ENCODE results near the gene VIPR2. TPM values are rescaled to one million over a fixed set of nuclear protein-coding genes. Genes with fewer than 3 reads are reported as not detected.

The VIPR2 gene
- total RNA-seq, 1 experiment from 2014 or later, result not detected

DNA sequence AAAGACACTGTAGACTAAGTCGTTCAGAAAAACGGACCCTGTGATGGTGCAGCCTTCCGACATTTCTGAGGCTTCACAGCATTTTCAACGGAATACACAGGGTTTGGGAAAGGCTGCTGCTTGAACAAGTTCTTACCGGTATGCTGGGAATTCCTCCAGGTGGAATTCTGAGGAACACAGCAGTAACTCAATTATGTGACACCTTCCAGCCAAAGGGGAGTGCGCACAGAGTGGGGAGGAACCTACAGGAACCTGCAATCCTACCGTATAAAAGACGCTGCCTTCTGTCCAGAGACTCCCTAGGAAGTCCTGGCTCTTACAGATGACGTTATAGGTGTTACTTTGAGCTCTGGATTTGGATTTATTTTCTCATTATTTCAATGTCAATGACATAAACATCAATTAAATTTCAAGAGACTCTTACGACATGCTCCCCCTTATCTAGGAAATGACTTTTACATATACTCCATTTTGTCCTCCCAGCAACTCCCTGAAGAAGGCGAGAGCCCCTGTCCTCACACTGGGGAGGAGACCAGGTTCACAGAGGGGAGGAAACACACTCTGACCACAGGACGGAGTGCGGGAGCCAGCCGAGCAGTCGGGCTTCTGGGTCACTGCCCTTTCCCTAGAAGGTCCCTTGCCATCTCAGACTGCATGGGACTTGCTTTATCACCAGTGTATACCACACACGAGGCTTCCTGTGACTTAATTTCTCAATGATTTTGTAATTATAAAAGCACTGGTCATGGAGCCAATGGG is 27.9 kb downstream of the VIPR2 start:
- H3K9me3 ChIP-seq (ENCODE audit: insufficient read depth, low read depth), result no peaks in the 10 kb centered on the region
- peaks cover 100% of the 10 kb centered on the region for H3K27me3 ChIP-seq (ENCODE audit: insufficient read depth, low read depth)
- no peaks in the 10 kb centered on the region for H3F3A ChIP-seq (ENCODE audit: insufficient read depth, low read depth)
- TF ChIP-seq EZH2 (IDR thresholded peaks at IDR 0.05; ENCODE audit: low read depth), result no peak
- no peak for TF ChIP-seq CTCF (conservative IDR thresholded peaks at IDR 0.05)
- H2AFZ ChIP-seq, result no peak overlapping the region
- H3K4me3 ChIP-seq, result no peak overlapping the region
- intact Hi-C loops (cut with micrococcal nuclease; ENCODE audit: unreplicated experiment), result no loop called here
- no peak for DNase-seq
- H3K9me2 ChIP-seq (ENCODE audit: insufficient read depth), result no peaks in the 10 kb centered on the region
- CTCF ChIA-PET, result no interaction called here
- no peak overlapping the region for H3K4me2 ChIP-seq
- H3K36me3 ChIP-seq (ENCODE audit: low read depth), result no peaks in the 10 kb centered on the region
- peaks cover 4% of the 10 kb centered on the region; the same call in 1 of the 2 replicates for H4K20me1 ChIP-seq (ENCODE audit: insufficient read depth)
- BruUV-seq (replicated peaks), result no TSS peak
- POLR2A ChIA-PET (ENCODE audit: unreplicated experiment), result no interaction called here
- H3K79me2 ChIP-seq (ENCODE audit: low read depth), result no peaks in the 10 kb centered on the region
- H3K27ac ChIP-seq, result no peak overlapping the region
- H3K4me1 ChIP-seq (replicated peaks; ENCODE audit: insufficient read depth), result no peaks in the 10 kb centered on the region

DNA sequence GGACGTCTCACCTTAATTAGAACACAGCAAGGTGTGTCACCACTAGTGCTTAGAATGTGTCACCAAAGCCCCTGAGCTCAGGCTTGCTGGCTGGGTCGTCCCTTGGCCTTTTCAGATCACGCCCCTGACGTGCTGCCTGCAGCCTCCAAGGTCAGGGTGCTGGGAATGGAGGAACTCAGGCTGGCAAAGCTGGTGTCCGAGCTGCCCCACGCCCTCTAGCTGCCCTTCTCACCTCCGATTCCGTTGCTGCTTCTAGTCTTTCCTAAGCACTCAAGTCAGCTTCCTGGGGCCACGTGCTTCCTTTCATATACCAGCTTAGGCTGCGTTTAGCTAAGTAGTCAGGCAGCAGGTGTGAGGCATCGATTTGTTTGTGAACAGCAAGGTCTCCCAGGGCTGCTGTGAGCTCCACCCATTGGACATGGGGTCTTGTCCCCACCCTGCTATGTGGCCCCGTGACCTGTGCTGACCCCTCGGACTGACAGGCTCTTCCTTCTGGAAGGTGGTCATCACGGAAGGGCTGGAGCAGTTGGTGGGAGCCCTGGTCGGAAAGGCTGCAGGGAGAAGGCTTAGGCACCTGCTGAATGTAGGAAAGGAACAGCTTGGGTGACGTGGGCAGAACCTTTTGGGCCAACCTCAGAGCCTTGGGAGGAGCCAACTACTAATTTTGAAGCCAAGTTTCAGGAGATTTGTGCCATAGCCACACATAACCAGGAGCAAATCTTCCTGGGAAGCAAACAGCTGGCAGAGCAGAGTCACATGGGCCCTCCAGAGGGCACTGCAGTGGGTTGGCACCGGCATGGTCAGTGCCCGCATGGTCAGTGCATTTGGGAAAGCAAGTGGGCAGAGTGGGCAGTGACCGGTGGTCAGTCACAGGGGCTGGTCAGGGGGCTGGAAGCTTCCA is 28.8 kb downstream of the VIPR2 start:
- BruUV-seq (replicated peaks), result no TSS peak

More for the DNA sequence above, 28.8 kb downstream of the VIPR2 start:
- no peak overlapping the region for H3K27ac ChIP-seq
- peaks cover 99% of the 10 kb centered on the region for H3K27me3 ChIP-seq (ENCODE audit: insufficient read depth, low read depth)
- no peaks in the 10 kb centered on the region for H3K36me3 ChIP-seq (ENCODE audit: low read depth)
- no peak for DNase-seq
- H3K4me3 ChIP-seq, result no peak overlapping the region
- H3K4me2 ChIP-seq, result no peak overlapping the region
- TF ChIP-seq CTCF (conservative IDR thresholded peaks at IDR 0.05) (no peak), EZH2 (IDR thresholded peaks at IDR 0.05; ENCODE audit: low read depth) (no peak)
- ChIA-PET POLR2A (ENCODE audit: unreplicated experiment) (no interaction called here), CTCF (no interaction called here)
- H3K9me3 ChIP-seq (ENCODE audit: insufficient read depth, low read depth), result no peaks in the 10 kb centered on the region
- intact Hi-C loops (cut with micrococcal nuclease; ENCODE audit: unreplicated experiment), result no loop called here
- no peaks in the 10 kb centered on the region for H3K79me2 ChIP-seq (ENCODE audit: low read depth)
- H3K4me1 ChIP-seq (replicated peaks; ENCODE audit: insufficient read depth), result no peaks in the 10 kb centered on the region
- no peaks in the 10 kb centered on the region for H3K9me2 ChIP-seq (ENCODE audit: insufficient read depth)
- peaks cover 4% of the 10 kb centered on the region; the same call in 1 of the 2 replicates for H4K20me1 ChIP-seq (ENCODE audit: insufficient read depth)
- no peaks in the 10 kb centered on the region for H3F3A ChIP-seq (ENCODE audit: insufficient read depth, low read depth)
- no peak overlapping the region for H2AFZ ChIP-seq
